ENCODE results near the gene HARS1. TPM values are rescaled to one million over a fixed set of nuclear protein-coding genes. Genes with fewer than 3 reads are reported as not detected.
"Not testable (repeated sequence)": the region's sequence is repeated elsewhere in the genome, so short reads cannot be mapped to it uniquely, and the experiment has no call there.

HARS1 gene
- total RNA-seq, 1 donor from 2014 or later = 83.0 TPM

GRCh38 chr5:140664359-140665119 lies 26.6 kb downstream of the HARS1 start, which contains the start of gene WDR55:
Gene WDR55, plus strand, starts transcription at chr5:140664904. Its CDS starts 9 bp downstream, at chr5:140664913.
- DNase-seq (ENCODE audit: low read depth) = no peak
- no peak for TF ChIP-seq CTCF (conservative IDR thresholded peaks at IDR 0.05; ENCODE audit: low read depth, low read length)
- peak within 1 kb of the TSS; percentile 80 for H3K4me3 ChIP-seq (ENCODE audit: low read depth, low read length)

- no peak for DNase-seq (ENCODE audit: low read depth)
- peak overlapping the region; percentile 80 for H3K4me3 ChIP-seq (ENCODE audit: low read depth, low read length)
- TF ChIP-seq CTCF (conservative IDR thresholded peaks at IDR 0.05; ENCODE audit: low read depth, low read length) = no peak
Observed at GRCh38 chr5:140664030-140664358, 27.2 kb downstream of the HARS1 start.

- not testable (repeated sequence) for DNase-seq (ENCODE audit: low read depth); H3K4me3 ChIP-seq (ENCODE audit: low read depth, low read length)
Observed at GRCh38 chr5:140660371-140660770, 30.8 kb downstream of the HARS1 start.

GRCh38 chr5:140658870-140659269 lies 32.3 kb downstream of the HARS1 start:
- TF ChIP-seq CTCF (conservative IDR thresholded peaks at IDR 0.05; ENCODE audit: low read depth, low read length) = no peak
- H3K4me3 ChIP-seq (ENCODE audit: low read depth, low read length) = no peak overlapping the region
- no peak for DNase-seq (ENCODE audit: low read depth)

GRCh38 chr5:140647042-140647419 lies 44.1 kb downstream of the HARS1 start:
- peak overlapping the region; percentile 95 for H3K4me3 ChIP-seq (ENCODE audit: low read depth, low read length)
- no peak for DNase-seq (ENCODE audit: low read depth)
- TF ChIP-seq CTCF (conservative IDR thresholded peaks at IDR 0.05; ENCODE audit: low read depth, low read length) = no peak

- no peak for DNase-seq (ENCODE audit: low read depth)
- no peak for TF ChIP-seq CTCF (conservative IDR thresholded peaks at IDR 0.05; ENCODE audit: low read depth, low read length)
- H3K4me3 ChIP-seq (ENCODE audit: low read depth, low read length) = no peak overlapping the region
Observed at GRCh38 chr5:140642718-140643117, 48.5 kb downstream of the HARS1 start.

- no peak overlapping the region for H3K4me3 ChIP-seq (ENCODE audit: low read depth, low read length)
- no peak for DNase-seq (ENCODE audit: low read depth)
- TF ChIP-seq CTCF (conservative IDR thresholded peaks at IDR 0.05; ENCODE audit: low read depth, low read length) = no peak
Observed at GRCh38 chr5:140641716-140642115, 49.5 kb downstream of the HARS1 start.

Data from epithelial cell of proximal tubule (primary cell).